HG03060 (cell line): ENCODE results near the gene MAP7D2.

Experiments
- ATAC-seq: cut with Tn5 transposase; IDR thresholded peaks from one replicate; pipeline ENCODE4 v1.9.1; 2021; ENCODE audit warnings: low read depth, moderate number of reproducible peaks; ENCODE audit not compliant: unreplicated experiment

Gene MAP7D2

DNA sequence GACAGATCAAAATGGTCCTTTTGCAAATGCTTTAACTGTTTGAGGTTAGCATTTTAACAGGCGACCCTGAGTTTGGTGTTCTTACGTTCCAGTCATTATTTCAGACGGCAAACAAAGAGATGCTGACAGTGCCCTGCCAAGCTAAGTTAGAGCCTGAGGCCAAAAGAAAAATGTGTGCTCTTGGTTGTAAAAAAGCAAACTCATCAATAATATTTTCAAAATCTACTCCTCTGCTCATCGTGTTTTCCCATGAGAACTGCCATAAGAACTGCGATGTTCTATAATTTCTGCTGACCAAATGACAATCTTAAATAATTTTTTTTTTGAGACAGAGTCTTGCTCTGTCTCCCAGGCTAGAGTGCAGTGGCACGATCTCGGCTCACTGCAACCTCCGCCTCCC lies 63.2 kb downstream of the MAP7D2 start:
- ATAC-seq = no peak

DNA sequence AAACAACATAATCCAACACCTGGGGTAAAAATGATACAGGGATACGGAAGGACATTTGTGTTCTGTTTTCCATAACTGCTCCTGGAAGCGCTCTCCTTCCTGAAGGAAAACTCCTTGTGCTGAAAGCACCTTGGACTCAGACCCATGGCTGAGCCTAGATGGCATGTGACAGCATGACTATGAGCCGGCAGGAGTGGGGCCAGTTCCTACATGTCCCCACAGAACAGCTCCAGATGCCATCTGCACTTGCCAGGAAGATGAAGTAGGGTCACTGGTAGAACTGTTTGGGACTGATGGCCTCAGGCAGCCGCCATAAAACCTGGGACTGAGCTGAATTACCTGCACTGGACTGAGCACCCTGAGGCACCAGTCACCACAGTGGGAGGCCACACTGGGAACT lies 69.8 kb downstream of the MAP7D2 start:
- ATAC-seq = no peak

DNA sequence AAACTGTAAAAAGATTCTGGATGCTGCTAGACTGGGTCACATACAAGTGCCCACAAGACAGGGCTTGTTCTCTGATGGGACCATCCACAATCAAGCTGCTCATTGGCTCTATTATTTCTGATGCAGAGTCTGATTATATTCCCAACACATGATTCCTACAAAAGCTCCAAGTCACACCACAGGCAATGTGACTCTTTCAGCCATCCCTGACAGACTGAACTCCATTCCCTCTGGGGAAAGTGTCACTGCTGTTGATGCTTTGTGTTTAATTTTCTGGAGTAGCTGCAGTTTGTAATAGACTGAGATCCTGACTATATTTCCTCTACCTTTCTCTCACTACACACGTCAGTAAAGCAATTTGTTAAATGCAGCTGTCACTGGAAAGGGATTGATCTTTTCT lies 70.5 kb downstream of the MAP7D2 start:
- no peak for ATAC-seq

DNA sequence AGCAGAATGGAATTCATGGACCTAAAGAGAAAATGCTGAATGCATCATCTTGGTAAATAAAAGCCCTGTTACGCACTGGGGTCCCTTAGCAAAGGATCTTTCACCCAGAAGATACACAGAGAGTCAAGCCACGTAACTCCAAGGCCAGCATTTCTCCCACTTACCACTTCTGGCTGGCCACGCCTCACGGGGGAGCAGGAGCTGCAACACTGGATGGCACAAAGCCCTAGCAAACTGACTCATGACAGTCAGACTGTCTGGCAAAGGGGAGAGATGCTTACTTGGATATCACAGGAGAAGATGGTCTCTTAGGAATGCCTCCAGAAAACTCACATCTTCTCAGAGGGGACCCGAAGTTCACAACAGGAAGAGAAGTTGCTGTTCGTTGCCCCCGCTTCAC lies 74.5 kb downstream of the MAP7D2 start:
- no peak for ATAC-seq

DNA sequence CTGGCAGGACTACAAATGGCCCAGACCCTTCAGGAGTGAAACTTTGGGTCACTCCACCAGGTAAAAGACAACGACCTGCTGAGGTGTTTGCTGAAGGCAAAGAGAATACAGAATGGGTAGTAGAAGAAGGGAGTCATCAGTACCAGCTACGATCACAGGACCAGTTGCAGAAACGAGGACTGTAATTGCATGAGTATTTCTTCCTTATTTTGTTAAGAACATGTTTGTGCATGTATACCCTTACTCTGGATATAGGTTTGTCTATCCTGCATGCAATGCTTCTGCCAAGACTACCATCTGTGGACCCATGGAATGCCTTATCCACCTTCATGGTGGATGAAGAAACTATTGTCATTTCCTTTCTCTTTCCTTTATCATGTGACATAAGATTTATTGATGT lies 77.7 kb downstream of the MAP7D2 start:
- ATAC-seq = no peak

DNA sequence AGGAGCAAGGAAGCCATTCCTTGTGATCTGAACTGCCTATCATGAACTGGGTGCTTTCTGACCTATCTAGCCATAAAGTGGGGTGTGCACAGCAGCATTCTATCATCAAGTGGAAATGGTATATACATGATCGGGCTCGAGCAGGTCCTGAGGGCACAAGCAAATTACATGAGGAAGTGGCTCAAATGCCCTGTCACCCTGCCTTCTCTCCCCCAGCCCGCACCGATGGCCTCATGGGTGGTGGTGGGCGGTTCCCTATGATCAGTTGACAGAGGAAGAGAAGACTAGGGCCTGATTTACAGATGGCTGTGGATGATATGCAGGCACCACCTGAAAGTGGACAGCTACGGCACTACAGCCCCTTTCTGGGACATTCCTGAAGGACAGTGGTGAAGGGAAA lies 79.5 kb downstream of the MAP7D2 start:
- no peak for ATAC-seq

DNA sequence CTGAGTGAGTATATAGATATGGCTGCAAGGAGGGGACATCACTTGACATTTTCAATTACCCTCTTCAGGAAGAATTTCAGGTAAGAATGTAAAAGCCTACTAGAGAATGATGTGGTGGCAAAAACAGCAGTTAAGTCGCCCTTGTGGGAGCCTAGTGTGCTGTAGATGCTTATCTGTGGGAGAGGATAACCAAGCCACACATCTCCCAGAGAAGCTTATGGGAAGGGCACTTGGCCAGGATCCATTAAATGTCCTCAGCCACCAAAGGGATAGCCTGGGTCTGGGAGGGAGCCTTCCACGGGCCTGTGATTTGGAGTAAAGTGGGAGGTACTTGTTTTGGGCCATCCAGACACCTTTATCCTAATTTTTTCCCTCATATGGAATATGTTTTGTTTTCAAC lies 84.5 kb downstream of the MAP7D2 start:
- no peak for ATAC-seq

DNA sequence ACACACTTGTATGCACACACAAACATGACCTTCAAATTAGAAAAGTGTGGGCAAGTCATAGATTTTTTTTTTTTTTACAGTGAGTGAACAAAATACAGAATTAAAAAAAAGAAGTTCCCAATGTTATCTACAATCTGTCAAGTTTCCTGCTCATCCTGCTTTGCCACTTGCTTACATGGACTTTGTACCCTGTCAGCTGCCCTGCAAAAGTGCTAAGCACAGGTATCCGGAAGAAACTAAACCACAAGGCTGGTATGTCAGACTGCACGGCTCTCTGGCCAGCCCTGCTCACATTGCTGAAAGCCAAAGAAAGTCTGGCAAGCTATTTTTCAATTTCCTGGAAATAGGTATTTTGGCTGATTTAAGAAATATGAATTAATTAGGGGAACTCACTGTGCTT lies 87.0 kb downstream of the MAP7D2 start:
- ATAC-seq = no peak

DNA sequence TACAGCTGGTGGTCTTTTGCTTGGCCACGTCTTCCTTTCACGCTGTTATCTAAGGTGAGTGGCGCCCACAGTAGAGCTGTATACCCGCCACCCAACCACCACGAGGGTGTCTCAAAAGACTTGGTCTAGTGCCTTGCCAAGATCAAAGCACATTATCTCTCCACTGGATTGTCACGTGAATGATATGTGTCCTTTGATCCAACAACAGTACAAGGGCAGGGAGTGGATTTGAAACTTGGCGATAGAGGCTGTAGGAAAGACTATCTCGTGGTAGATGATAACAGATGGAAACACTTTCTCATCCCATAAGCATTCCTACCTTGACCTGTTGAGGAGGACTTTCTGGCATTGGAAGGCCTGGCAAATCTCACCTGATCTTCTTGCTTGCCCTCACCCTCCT lies 88.1 kb downstream of the MAP7D2 start:
- no peak for ATAC-seq

DNA sequence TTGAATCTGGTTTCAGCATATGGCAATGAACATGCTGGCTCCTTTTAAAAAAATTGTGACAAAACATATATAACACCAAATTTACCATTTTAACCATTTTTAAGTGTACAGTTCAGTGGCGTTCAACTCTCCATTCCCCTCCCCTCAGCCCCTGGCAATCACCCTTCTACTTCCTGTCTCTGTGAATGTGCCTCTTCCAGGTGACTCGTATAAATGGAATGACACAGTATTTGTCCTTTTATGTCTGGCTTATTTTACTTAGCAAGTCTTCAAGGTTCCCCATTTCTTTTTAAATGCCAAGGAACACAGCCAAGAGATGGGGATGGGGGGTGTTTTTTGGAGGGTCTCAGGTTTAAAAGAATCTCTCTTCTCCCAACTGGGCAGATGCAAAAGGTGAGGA lies 90.4 kb downstream of the MAP7D2 start:
- ATAC-seq = no peak

DNA sequence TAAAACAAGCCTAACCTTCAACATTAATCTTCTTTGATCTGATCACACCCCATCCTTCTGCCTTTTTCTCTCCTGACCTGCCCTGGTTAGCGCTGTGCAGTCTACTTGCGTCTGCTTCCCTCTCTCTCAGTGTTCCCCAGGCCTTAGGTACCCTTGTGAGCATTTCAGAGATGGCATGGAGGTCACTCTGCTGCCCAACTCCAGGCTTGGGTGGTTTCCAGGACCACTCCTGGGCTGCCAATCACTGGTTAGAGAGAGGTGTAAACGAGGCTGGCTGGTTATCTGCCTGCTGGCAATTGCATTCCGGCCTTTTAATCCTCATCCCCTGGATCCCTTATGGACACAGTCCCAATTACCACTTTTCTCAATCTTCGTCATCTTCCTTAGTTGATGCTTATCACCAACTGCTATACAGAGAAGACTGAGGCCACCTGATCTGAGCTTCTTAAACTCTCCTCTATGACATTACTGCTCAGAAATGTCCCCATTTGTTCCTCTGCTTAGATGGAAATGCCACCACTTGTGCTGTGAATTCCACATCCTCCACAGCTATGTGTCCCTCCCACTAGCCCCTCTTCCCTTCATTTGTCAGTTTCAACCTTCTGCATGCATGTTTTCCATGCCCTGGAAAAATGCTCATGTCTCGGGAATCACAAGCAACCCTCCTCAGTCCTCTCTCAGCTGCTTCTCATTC lies 96.9 kb downstream of the MAP7D2 start:
- no peak for ATAC-seq

DNA sequence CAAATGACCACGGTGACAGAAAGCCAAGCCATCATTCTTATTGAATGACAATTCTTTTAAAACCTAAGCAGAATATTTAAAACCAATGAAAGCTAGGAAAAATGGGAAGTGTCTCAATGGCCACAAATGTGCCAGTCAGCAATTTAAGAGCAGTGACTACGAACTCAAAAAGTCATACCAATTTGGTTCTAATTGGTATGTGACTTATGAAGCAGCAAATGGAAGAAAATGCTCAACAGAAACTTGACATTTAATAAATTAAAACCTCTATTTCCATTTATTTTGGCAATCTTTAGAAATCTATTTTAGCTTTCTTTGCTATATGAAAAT lies 100.1 kb downstream of the MAP7D2 start:
- ATAC-seq = no peak

DNA sequence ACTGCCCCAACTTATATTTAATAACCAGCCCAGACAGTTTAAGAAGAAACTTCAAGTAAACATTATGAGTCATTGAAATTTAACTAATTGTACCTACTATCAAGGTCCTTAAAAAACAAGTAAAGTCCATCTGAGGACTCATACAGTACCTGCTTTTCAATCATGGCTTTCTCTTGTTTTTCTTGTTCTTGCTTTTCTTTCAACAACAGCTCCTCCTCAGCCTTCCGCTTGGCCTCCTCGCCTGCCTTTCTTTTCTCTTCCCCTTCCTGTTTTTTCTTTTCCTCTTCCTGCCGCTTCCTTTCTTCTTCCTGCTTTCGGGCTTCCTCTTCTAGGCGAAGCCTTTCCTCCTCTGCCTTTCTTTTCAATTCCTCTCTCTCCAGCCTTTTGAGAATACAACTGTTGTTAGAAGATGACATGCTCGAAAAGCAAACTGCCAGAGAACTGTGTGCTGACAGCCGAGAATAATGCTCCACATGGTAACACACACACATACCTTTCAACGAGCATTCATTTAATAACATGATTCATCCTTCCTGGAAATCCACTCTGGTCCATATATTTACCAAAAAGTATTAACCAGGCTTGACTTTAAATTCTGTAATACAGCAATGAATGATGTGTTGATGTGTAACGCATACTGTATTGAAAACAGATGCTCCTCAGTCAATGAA lies 100.6 kb downstream of the MAP7D2 start:
- ATAC-seq = no peak

DNA sequence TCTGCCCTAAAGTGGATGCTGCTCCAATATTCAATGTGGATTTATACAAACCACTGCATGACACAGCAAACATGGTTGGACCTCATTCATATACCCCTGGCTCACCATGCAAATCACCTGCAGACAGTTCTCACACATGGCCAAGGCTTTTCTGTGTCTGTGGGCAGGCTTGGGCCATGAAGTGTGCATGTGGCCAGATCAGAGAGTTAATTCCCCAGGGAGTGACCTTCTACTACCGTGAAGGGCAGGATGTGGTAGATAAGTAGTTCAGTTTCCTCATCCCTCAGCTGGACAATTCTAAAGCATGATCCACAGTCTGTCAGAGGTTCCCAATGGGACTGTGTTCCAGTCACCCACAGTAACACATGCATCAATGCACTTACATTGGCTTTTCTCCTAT lies 101.3 kb downstream of the MAP7D2 start:
- no peak for ATAC-seq

DNA sequence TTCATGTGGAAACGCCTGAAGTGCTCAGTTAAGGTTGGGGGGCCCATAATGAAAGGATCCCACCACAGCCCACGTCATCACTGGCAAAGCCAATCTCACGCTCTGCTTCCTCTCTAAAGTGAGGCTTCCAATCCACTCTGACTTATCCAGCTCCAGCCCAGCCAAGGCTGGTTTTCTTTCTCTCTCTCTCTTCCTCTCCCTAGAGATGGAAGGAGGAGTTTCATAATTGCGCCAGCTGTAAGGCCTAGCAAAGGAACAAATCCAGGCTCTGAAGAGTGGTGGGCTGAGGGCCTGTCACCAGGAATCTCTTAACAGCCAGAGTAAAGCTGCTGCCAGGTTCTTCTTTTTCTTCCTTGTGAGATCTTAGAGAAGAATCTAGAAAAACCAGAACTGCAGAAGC lies 105.1 kb downstream of the MAP7D2 start:
- no peak for ATAC-seq

DNA sequence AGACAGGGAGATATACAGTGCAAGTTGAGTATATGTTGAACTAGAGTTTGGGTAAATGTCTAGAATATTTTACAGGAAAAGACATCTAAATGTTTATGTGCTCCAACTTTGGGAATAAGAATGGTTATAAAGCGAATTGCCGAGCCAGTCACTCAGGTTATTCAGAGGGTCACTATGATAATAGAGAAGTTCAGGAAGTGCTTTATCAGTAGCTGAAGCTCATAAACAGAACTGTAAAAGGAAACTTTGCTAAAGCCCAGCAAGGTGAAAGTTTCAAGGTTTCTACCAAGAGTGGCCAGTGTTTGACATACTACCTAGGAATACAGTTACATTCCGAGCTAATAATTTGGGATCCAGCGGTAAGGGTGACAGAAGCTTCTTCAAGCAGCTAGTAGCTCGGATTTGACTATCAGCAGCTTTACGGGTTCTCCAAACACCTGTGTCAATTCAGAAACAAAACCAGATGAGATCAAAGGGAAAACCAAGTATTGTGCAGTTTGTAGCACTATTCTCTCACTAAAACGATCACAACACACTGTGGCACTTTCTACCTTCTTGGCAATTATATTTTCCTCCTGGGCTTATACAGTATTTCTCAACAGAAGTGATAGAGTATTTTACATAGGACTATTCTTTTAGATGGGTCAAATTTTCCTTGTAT lies 108.6 kb downstream of the MAP7D2 start:
- ATAC-seq = no peak

DNA sequence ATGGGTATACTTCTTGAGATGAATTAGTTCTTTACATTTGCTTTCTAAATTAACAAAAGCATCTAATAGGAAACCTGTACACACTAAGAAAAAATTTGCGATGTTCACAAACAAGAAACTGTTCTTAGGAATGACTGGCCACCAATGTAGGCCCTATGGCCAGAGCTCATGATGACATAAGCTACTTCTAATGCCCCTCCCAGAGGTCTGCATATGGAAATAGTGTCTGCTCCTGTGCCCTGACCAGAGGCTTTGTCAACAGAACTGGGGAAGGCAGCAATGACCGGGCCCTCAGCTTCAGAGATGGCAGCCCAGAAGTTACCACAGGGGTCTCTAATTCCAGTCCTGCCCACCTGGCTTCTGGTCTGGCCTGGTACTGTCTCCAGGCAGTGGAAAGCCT lies 110.8 kb downstream of the MAP7D2 start:
- ATAC-seq = no peak

DNA sequence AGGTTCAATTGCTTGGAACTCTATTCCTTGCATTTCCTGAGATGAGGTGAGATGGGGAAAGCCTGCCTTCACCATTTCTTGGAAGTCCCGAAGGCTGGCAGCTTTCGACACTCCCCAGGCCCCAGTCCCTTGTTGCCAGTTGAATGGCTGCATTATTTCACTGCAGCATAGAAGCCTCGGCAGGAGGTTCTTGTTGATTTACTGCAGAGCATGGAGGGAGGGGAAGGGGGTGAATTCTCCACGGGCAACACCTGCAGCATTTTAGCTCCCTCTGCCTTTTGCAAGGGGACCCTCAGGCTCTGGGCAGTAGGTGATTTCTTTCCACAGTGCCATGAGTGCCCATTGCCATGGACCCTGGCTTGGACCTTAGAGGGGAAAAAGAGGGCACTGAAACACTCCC lies 115.1 kb downstream of the MAP7D2 start:
- no peak for ATAC-seq

DNA sequence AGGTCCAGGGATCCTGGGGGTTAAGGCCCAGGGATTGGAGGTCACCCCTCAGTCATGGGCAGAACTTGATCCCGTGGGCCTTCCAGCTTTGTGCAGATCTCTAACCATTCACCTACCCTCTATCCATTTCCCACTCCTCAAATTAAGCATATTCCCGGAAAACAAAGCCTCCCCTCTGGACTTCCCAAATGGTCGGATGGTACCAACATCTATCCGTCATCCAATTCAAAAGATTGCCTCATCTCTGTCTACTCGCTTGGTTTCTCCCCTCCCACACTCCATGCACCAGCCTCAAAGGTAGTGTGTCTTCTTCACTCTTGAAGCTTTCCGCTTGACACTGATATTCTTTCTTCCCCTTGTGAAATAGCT lies 125.4 kb downstream of the MAP7D2 start:
- ATAC-seq = no peak

DNA sequence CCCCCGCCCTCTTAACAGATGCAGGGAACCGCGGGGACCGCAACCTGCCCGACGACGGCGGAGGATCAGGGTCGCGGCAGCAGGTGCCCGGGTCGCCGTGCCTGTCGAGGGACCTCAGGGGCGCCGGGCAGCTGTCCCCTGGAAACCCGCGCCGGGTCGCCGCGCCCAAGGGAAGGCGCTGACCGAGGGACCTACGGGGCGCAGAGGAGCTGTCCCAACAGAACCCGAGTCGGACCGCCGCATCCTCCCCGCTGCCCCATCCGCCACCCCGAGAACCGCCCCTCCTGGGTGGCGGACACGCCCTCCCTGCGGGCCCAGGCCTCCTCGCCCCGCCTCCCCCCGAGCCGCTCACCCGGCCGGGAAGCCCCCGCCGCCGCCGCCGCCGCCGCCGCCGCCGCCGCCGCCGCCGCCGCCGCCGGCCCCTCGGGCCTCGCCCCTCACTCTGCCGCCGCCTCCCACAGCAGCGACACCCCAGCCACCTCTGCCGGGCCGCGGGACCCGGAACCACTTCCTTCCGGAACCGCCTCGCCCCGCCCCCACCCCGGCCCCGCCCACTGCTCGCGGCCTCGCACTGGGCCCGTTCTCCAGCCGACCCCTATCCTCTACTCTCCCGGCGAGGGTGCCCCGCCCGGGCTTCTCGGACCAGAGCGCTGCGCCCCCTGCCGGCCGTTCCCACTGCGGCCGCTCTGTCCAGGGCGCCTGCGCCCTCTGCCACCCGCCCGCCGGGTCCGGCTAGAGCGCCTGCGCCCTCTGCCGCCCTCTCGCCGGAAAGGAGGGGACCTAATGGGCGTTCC lies 126.0 kb downstream of the MAP7D2 start, which contains the start of gene BCLAF3:
Gene BCLAF3 (minus strand): TSS at position 506 of the 794 bp plus-strand sequence. CDS start 20,797 bp downstream, outside the sequence.
- ATAC-seq = peak; percentile 69

DNA sequence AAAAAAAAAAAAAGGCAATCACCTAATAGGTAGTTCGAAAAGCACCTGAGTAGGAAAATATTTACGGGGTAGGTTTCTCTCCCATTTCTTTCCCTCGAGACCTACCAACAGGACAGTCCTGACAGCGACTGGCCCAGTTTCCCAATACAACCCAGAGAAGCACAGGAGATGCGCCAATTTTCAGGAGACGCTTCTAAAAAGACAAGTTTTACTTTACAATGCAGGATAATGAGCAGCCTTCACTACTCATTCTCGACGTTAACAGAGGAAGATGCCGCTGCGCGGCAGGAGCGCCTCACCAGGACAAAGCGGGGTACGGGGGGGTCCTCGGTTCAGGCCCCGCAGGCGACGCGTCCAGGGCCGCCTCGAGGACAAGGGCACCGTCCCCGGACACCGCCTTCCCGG lies 126.6 kb downstream of the MAP7D2 start:
- ATAC-seq = peak; percentile 4
